Keratinocyte (primary cell): ENCODE results near the gene GLP2R. TPM values are rescaled to one million over a fixed set of nuclear protein-coding genes. Genes with fewer than 3 reads are reported as not detected.

Source experiments
- DNase-seq: peaks from one replicate; pipeline ENCODE4 v3.0.0-alpha.2; 2011; ENCODE audit warnings: low read depth, missing footprints, low spot score
- FAIRE-seq: peaks from 2 replicates; lab custom pipeline; 2011; peaks lifted over from hg19 to GRCh38; lab: Jason Lieb, UNC
- H2AFZ ChIP-seq: 2 replicates; pipeline ENCODE4 v1.6.0; 2012; ENCODE audit warnings: low read length, control low read depth, inconsistent platforms; ENCODE audit not compliant: control insufficient read depth
- H3K27ac ChIP-seq: 2 replicates; pipeline ENCODE4 v1.5.1; 2011; ENCODE audit warnings: low read length; ENCODE audit not compliant: control insufficient read depth, insufficient read depth
- H3K27me3 ChIP-seq: 3 replicates; pipeline ENCODE4 v1.6.0; 2011; ENCODE audit warnings: low read length; ENCODE audit not compliant: control insufficient read depth, insufficient read depth; ENCODE audit errors: extremely low read depth
- H3K36me3 ChIP-seq, 2 experiments: 2 replicates in 1 of 2; 3 replicates in 1 of 2; pipeline ENCODE4 v1.5.1; 2011; ENCODE audit warnings: low read length in 2 of 2, mild to moderate bottlenecking in 1 of 2; ENCODE audit not compliant: control insufficient read depth in 2 of 2, insufficient read depth in 2 of 2; ENCODE audit errors: extremely low read depth in 1 of 2
- H3K4me1 ChIP-seq: 3 replicates; pipeline ENCODE4 v1.5.1; 2011; ENCODE audit warnings: low read length; ENCODE audit not compliant: control insufficient read depth, insufficient read depth; ENCODE audit errors: extremely low read depth
- H3K4me2 ChIP-seq: 3 replicates; pipeline ENCODE4 v1.6.0; 2011; ENCODE audit warnings: low read depth, low read length; ENCODE audit not compliant: control insufficient read depth, insufficient read depth; ENCODE audit errors: extremely low read depth
- H3K4me3 ChIP-seq, 3 experiments: fragments of 200-600 bp in 1 of 3; sonication (generic) in 1 of 3; 2 replicates in 2 of 3; 3 replicates in 1 of 3; pipeline ENCODE4 v1.5.1; 2011 to 2016; ENCODE audit warnings: low read length in 3 of 3, mild to moderate bottlenecking in 3 of 3, control low read depth in 2 of 3, inconsistent platforms in 1 of 3, low read depth in 1 of 3, mixed read lengths in 1 of 3, mixed run types in 1 of 3, moderate library complexity in 1 of 3; ENCODE audit not compliant: control insufficient read depth in 2 of 3, insufficient read depth in 2 of 3; ENCODE audit errors: extremely low read depth in 1 of 3
- H3K79me2 ChIP-seq: 2 replicates; pipeline ENCODE4 v1.6.0; 2012; ENCODE audit warnings: low read length; ENCODE audit not compliant: control insufficient read depth, insufficient read depth
- H3K9ac ChIP-seq: 3 replicates; pipeline ENCODE4 v1.6.0; 2011; ENCODE audit warnings: low read length; ENCODE audit not compliant: control insufficient read depth, insufficient read depth; ENCODE audit errors: extremely low read depth
- H3K9me1 ChIP-seq: 3 replicates; pipeline ENCODE4 v1.6.0; 2011; ENCODE audit warnings: low read length; ENCODE audit not compliant: control insufficient read depth, insufficient read depth; ENCODE audit errors: extremely low read depth
- H3K9me3 ChIP-seq: 2 replicates; pipeline ENCODE4 v1.5.1; 2012; ENCODE audit warnings: low read depth, low read length; ENCODE audit not compliant: control insufficient read depth
- H4K20me1 ChIP-seq: 3 replicates; pipeline ENCODE4 v1.6.0; 2011; ENCODE audit warnings: low read length; ENCODE audit not compliant: control insufficient read depth, insufficient read depth; ENCODE audit errors: extremely low read depth
- EZH2 ChIP-seq: IDR thresholded peaks from one replicate; pipeline ENCODE4 v1.6.1; 2012; ENCODE audit warnings: inconsistent platforms, mild to moderate bottlenecking, low read length, moderate library complexity
- dilution Hi-C: fragments of 300-500 bp; cut with MboI; formaldehyde crosslinking; loops from one replicate; pipeline ENCODE4 v1.7.0; 2020; ENCODE audit warnings: low sequenced_read_pairs; ENCODE audit not compliant: extremely low pct_ligation_motif_present
- polyA plus RNA-seq, 5 experiments: library from polyadenylated mRNA; depleted of rRNA in 3 of 5; stranded (reverse) in 3 of 5; stranded (forward) in 1 of 5; unstranded in 1 of 5; fragments of >200 nt; gene quantifications; 1 replicate in 1 of 5; 2 replicates in 3 of 5; 3 replicates in 1 of 5; pipeline versions ENCODE4 v1.2.1 to v1.2.3, GENCODE V29; 2011 to 2012; ENCODE audit warnings: missing spikeins in 2 of 5, low read depth in 1 of 5, low replicate concordance in 1 of 5
- TF ChIP-seq, protein P1 (sequence below), 3 experiments: IDR thresholded peaks in 1 of 3; conservative IDR thresholded peaks in 1 of 3; optimal IDR thresholded peaks in 1 of 3; 2 replicates in 2 of 3; 3 replicates in 1 of 3; pipeline versions ENCODE3 to v1.5.1; 2011; ENCODE audit warnings: low read length in 3 of 3, mild to moderate bottlenecking in 3 of 3, moderate library complexity in 2 of 3, control low read depth in 1 of 3, inconsistent platforms in 1 of 3; ENCODE audit not compliant: insufficient read depth in 2 of 3; ENCODE audit errors: extremely low read depth in 1 of 3

Gene GLP2R
- polyA plus RNA-seq, 1 donor (not counting 4 experiments of a cell fraction or from before 2014, with no cell fraction given), result not detected

DNA sequence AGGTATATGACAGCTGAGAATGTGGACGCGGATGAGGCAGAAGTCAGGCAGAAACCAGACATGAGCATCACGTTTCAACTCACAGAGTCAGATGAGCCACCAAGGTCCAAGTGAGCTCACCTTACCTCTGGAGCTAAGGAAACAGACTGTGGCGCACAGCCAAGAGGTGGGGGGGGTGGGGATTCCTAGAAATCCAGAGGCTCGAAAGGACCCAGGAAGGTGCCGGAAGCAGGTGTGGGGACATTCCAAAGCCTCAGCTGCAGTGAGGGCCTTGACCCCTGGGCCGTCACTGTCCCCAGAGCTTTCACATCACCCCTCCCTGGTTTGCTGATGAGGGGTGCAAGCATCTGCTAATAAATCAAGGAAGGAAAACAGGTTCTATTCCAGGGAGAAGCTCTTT lies 108.6 kb downstream of the GLP2R start:
- no peaks in the 10 kb centered on the region for H3K4me1 ChIP-seq
- no peak overlapping the region for H3K4me2 ChIP-seq
- no peak for TF ChIP-seq EZH2
- TF ChIP-seq, protein P1, sequence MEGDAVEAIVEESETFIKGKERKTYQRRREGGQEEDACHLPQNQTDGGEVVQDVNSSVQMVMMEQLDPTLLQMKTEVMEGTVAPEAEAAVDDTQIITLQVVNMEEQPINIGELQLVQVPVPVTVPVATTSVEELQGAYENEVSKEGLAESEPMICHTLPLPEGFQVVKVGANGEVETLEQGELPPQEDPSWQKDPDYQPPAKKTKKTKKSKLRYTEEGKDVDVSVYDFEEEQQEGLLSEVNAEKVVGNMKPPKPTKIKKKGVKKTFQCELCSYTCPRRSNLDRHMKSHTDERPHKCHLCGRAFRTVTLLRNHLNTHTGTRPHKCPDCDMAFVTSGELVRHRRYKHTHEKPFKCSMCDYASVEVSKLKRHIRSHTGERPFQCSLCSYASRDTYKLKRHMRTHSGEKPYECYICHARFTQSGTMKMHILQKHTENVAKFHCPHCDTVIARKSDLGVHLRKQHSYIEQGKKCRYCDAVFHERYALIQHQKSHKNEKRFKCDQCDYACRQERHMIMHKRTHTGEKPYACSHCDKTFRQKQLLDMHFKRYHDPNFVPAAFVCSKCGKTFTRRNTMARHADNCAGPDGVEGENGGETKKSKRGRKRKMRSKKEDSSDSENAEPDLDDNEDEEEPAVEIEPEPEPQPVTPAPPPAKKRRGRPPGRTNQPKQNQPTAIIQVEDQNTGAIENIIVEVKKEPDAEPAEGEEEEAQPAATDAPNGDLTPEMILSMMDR (optimal IDR thresholded peaks at IDR 0.05 in 1 of 3, IDR thresholded peaks at IDR 0.05 in 1 of 3, conservative IDR thresholded peaks at IDR 0.05 in 1 of 3; ENCODE audit: extremely low read depth in 1 of 3, insufficient read depth in 2 of 3, low read length in 3 of 3), result no peak
- H3K79me2 ChIP-seq, result no peaks in the 10 kb centered on the region
- H2AFZ ChIP-seq, result no peak overlapping the region
- H3K27me3 ChIP-seq, result no peaks in the 10 kb centered on the region
- no peak overlapping the region for H3K4me3 ChIP-seq
- no peaks in the 10 kb centered on the region for H3K9me3 ChIP-seq
- H4K20me1 ChIP-seq, result no peaks in the 10 kb centered on the region
- no peak for DNase-seq
- dilution Hi-C loops, result no loop called here
- no peak overlapping the region for H3K27ac ChIP-seq
- H3K9me1 ChIP-seq, result no peaks in the 10 kb centered on the region
- no peaks in the 10 kb centered on the region for H3K36me3 ChIP-seq
- no peak for FAIRE-seq
- no peak overlapping the region for H3K9ac ChIP-seq

DNA sequence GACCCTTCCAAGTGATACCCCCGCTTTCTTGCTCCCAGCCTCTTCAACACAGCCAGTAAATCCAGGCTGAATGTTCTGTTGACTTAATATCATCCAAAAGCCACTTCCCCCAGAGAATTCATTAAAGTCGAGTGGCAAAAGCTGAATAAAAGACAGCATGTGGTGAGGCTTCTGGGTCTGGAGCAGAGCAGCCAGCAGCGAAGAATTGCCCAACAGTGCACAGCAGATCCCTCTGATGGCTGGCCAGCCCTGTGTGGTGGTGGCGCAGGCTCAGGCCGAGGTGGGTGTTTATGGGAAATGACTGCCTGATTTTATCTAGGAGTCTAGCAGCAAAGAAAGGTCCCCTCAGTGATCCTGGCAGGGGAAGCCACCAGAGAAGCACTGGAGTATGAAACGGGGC lies 109.7 kb downstream of the GLP2R start:
- Histone ChIP-seq H3K9ac (no peak overlapping the region), H3K9me3 (no peaks in the 10 kb centered on the region), H3K9me1 (no peaks in the 10 kb centered on the region), H3K27ac (no peak overlapping the region), H3K79me2 (no peaks in the 10 kb centered on the region), H3K4me1 (no peaks in the 10 kb centered on the region), H3K4me3 (no peak overlapping the region), H2AFZ (no peak overlapping the region), H4K20me1 (no peaks in the 10 kb centered on the region), H3K36me3 (no peaks in the 10 kb centered on the region), H3K4me2 (no peak overlapping the region), H3K27me3 (no peaks in the 10 kb centered on the region)
- FAIRE-seq (no peak), DNase-seq (no peak)
- TF ChIP-seq EZH2, result no peak
- TF ChIP-seq, protein P1 (optimal IDR thresholded peaks at IDR 0.05 in 1 of 3, IDR thresholded peaks at IDR 0.05 in 1 of 3, conservative IDR thresholded peaks at IDR 0.05 in 1 of 3; ENCODE audit: extremely low read depth in 1 of 3, insufficient read depth in 2 of 3, low read length in 3 of 3), result no peak
- dilution Hi-C loops, result no loop called here
